DND-41 (cell line): ENCODE measurements around the gene SYT6.

ENCODE experiments used
- ATAC-seq: fragments of 200-7000 bp; cut with Tn5 transposase; 3 replicates; pipeline ENCODE4 v1.9.1; 2021; ENCODE audit warnings: low read depth; ENCODE audit not compliant: insufficient read depth
- DNase-seq: peaks from one replicate; pipeline ENCODE4 v3.0.0-alpha.2; 2020
- H2AFZ ChIP-seq: 2 replicates; pipeline ENCODE4 v1.6.0; 2012; ENCODE audit warnings: low read depth, low read length
- H3K27ac ChIP-seq: 2 replicates; pipeline ENCODE4 v1.5.1; 2012; ENCODE audit warnings: low read length, inconsistent platforms
- H3K27me3 ChIP-seq: fragments of 200-600 bp; sonication (generic); 2 replicates; pipeline ENCODE4 v1.6.0; 2012; ENCODE audit warnings: low read length, mild to moderate bottlenecking, inconsistent platforms; ENCODE audit not compliant: insufficient read depth, poor library complexity
- H3K36me3 ChIP-seq: 2 replicates; pipeline ENCODE4 v1.5.1; 2012; ENCODE audit warnings: low read length, inconsistent platforms; ENCODE audit not compliant: insufficient read depth
- H3K4me1 ChIP-seq: 2 replicates; pipeline ENCODE4 v1.5.1; 2012; ENCODE audit warnings: mild to moderate bottlenecking, low read length; ENCODE audit not compliant: insufficient read depth
- H3K4me2 ChIP-seq: 2 replicates; pipeline ENCODE4 v1.6.0; 2012; ENCODE audit warnings: mild to moderate bottlenecking, moderate library complexity, low read length, inconsistent platforms; ENCODE audit not compliant: insufficient read depth
- H3K4me3 ChIP-seq, 2 experiments: fragments of 200-600 bp in 1 of 2; shearing (Covaris generic) in 1 of 2; 2 replicates each; pipeline ENCODE4 v1.5.1; 2012 to 2016; ENCODE audit warnings: inconsistent platforms in 2 of 2, low read length in 2 of 2, mild to moderate bottlenecking in 2 of 2, low read depth in 1 of 2, moderate library complexity in 1 of 2
- H3K79me2 ChIP-seq: 2 replicates; pipeline ENCODE4 v1.6.0; 2012; ENCODE audit warnings: low read length, inconsistent platforms; ENCODE audit not compliant: insufficient read depth
- H3K9ac ChIP-seq: 2 replicates; pipeline ENCODE4 v1.6.0; 2012; ENCODE audit warnings: low read depth, mild to moderate bottlenecking, inconsistent platforms, low read length, moderate library complexity
- H3K9me3 ChIP-seq: 2 replicates; pipeline ENCODE4 v1.5.1; 2012; ENCODE audit warnings: low read length, moderate library complexity, mild to moderate bottlenecking, inconsistent platforms; ENCODE audit not compliant: insufficient read depth, severe bottlenecking
- H4K20me1 ChIP-seq: 2 replicates; pipeline ENCODE4 v1.6.0; 2012; ENCODE audit warnings: low read length; ENCODE audit not compliant: insufficient read depth
- EZH2 ChIP-seq: IDR thresholded peaks from 3 replicates; pipeline ENCODE4 v1.6.1; 2012; ENCODE audit warnings: borderline replicate concordance, low read depth, mild to moderate bottlenecking, moderate library complexity, low read length, inconsistent platforms; ENCODE audit not compliant: severe bottlenecking
- TF ChIP-seq, protein P1 (sequence below): IDR thresholded peaks from 2 replicates; pipeline ENCODE4 v1.5.1; 2012; ENCODE audit warnings: borderline replicate concordance, low read length, moderate library complexity, mild to moderate bottlenecking; ENCODE audit not compliant: poor library complexity, severe bottlenecking; ENCODE audit errors: extremely low read depth

SYT6 gene

DNA sequence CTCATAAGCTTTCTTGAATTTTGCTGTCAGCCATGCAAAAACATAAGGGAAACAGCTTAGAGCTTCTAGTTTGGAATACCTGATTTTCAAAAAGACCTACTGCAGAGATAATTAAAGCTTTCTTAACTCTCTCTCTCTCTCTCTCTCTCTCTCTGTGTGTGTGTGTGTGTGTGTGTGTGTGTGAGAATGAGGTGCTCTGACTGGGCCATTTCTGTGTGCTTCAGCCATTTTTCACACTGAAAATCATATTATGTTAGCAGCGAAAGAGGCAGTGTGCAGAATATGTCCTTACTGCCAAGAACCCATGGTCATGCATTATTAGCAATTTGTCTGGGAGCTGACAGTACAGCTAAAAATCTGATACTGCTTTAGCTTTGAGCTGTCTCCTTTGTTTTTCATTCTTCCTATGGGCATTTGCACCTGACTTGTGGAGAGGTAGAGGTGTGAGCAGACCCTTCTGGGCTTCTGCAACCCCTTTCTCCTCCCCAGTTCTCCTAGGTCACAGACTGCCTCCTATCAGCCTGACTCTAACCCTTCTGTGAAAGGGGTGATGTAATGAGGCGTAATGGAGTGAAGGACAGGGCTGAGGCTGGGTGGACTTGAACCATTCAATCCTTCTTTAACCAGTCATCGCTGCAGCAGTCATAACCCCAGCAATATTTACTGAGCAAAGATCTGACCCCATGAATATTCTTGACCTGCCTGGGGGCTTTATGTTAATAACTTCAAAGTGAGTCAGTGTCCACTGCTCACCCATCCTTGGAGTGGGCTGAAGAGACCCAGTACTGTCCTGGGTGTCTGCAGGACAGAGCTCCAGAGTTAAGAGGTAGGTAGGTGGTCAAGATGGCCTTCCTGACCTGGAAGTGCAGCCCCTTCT lies 61.2 kb downstream of the SYT6 start:
- Histone ChIP-seq H3K4me3 (no peak overlapping the region), H3K27me3 (peaks cover 3% of the 10 kb centered on the region), H3K79me2 (no peaks in the 10 kb centered on the region), H3K4me1 (no peaks in the 10 kb centered on the region), H3K9me3 (no peaks in the 10 kb centered on the region), H3K4me2 (no peak overlapping the region), H4K20me1 (no peaks in the 10 kb centered on the region), H2AFZ (no peak overlapping the region), H3K36me3 (no peaks in the 10 kb centered on the region), H3K27ac (no peak overlapping the region), H3K9ac (no peak overlapping the region)
- ATAC-seq = no peak
- TF ChIP-seq, protein P1, sequence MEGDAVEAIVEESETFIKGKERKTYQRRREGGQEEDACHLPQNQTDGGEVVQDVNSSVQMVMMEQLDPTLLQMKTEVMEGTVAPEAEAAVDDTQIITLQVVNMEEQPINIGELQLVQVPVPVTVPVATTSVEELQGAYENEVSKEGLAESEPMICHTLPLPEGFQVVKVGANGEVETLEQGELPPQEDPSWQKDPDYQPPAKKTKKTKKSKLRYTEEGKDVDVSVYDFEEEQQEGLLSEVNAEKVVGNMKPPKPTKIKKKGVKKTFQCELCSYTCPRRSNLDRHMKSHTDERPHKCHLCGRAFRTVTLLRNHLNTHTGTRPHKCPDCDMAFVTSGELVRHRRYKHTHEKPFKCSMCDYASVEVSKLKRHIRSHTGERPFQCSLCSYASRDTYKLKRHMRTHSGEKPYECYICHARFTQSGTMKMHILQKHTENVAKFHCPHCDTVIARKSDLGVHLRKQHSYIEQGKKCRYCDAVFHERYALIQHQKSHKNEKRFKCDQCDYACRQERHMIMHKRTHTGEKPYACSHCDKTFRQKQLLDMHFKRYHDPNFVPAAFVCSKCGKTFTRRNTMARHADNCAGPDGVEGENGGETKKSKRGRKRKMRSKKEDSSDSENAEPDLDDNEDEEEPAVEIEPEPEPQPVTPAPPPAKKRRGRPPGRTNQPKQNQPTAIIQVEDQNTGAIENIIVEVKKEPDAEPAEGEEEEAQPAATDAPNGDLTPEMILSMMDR = no peak
- no peak for TF ChIP-seq EZH2
- DNase-seq = no peak

DNA sequence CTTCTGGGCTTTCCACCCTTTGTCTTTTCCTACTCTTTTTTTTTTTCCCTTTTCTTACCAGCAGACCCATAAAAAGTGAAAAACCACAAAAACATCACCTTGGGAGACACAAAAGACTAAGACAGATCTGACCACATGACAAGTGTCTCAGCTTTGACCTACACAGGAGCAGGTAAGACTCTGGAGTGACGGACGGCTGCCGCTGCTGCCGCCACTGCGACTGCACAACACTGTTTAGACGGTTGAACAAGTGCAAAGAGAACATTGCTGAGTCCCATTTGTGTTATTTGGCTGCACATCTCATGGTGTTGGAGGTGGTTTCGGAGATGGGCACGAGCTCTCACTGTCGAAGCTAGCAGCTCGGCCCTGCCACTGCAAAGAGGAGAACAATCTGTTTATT lies 62.0 kb downstream of the SYT6 start:
- no peak for TF ChIP-seq EZH2
- TF ChIP-seq, protein P1 = no peak
- peaks cover 3% of the 10 kb centered on the region for H3K27me3 ChIP-seq
- no peak overlapping the region for H3K27ac ChIP-seq
- no peak overlapping the region for H3K4me2 ChIP-seq
- H3K79me2 ChIP-seq = no peaks in the 10 kb centered on the region
- no peaks in the 10 kb centered on the region for H4K20me1 ChIP-seq
- H3K9ac ChIP-seq = no peak overlapping the region
- H2AFZ ChIP-seq = no peak overlapping the region
- H3K36me3 ChIP-seq = no peaks in the 10 kb centered on the region
- H3K9me3 ChIP-seq = no peaks in the 10 kb centered on the region
- no peak overlapping the region for H3K4me3 ChIP-seq
- DNase-seq (no peak), ATAC-seq (no peak)
- no peaks in the 10 kb centered on the region for H3K4me1 ChIP-seq

DNA sequence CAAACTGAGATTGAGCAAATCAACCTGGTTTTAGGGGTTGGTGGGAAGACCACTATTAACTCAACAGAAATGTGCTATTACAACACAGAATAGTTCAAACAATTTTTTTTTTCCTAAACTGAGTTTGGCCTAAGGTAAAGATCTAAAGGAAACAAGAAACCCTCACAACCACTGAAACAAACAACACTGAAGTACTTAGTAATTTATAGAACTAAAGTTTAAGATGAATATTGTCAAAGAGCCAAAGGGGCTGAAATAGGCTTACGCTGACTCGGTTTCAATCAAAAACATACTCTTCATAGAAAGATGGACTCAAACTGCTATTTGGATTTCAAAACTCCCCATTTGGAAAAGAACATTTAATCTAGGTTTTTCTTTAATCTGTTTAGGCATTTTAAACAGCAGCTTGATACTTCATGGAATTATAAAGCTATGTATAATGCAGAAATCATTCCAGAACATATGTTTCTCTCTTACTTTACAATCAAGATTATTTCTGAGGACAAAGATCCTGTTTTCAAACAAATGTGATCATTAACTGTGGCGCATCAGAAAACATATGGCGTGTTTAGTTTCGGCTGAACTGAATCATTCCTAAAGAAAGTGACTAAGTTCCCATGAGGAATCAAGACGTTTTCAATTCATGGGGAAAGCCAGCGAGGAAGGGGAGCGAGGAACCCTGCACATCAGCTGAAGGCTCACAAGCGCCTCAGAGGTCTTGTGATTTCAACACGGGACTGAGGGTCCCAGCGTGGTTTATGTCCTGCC lies 62.7 kb downstream of the SYT6 start:
- Histone ChIP-seq H3K4me3 (no peak overlapping the region), H3K4me1 (no peaks in the 10 kb centered on the region), H4K20me1 (no peaks in the 10 kb centered on the region), H3K36me3 (no peaks in the 10 kb centered on the region), H3K9ac (no peak overlapping the region), H3K9me3 (no peaks in the 10 kb centered on the region), H2AFZ (no peak overlapping the region), H3K79me2 (no peaks in the 10 kb centered on the region), H3K27ac (no peak overlapping the region), H3K27me3 (peaks cover 3% of the 10 kb centered on the region), H3K4me2 (no peak overlapping the region)
- no peak for ATAC-seq
- TF ChIP-seq EZH2 = no peak
- TF ChIP-seq, protein P1 = no peak
- DNase-seq = no peak
